NCI-H226 (cell line): Measurements from ENCODE around the gene TRIM61.
"Not testable (repeated sequence)": the region's sequence is repeated elsewhere in the genome, so short reads cannot be mapped to it uniquely, and the experiment has no call there.

Source experiments
- DNase-seq: peaks from one replicate; pipeline ENCODE4 v3.0.0-alpha.2; 2015

Gene TRIM61

DNA sequence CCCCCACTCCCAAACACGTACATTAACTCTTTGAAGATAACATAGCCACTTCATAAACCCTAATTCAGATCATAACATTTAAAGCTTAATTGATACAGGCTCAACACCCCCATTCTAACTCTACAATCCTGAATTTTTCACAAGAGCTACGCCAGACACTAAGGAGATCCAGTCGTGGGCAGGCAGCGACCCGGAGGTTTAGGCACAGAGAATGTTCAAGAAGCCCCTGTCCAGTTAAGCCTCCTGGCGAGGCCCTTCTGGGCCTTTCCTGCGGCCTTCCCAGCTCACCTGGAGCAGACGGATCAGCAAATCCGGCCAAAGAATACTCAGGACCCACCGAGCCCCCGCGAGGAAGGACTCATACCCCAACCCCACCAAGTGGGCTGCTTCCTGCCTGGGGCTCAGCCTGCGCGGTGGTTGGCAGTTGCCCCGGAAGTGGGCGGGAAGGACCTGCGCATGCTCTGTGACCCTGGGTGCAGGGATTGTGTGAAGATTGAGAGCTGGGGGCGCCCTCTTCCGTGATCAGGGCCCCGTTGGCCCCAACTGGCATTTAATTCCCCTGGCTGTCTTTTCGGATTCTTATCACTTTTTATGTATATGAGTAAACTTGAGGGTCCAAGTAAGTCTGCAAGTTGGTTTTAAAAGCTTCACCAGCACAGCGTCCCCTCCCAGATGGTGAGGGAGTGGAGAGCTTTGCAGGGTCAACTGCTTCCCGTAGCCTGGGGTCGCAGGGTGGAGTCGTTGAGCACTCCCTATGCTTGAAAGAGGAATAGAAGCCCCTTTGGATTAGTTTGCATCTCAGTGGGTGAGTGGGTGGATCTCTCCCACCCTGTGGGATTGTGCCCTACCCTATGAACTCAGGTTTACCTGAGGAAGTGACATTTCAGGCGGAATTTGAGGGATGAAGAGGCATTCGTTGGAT lies at the start of gene TRIM61:
Gene TRIM61 (minus strand): TSS at position 415 of the 922 bp plus-strand sequence. CDS start 7,655 bp downstream, outside the sequence.
- DNase-seq, result peak; percentile 71

DNA sequence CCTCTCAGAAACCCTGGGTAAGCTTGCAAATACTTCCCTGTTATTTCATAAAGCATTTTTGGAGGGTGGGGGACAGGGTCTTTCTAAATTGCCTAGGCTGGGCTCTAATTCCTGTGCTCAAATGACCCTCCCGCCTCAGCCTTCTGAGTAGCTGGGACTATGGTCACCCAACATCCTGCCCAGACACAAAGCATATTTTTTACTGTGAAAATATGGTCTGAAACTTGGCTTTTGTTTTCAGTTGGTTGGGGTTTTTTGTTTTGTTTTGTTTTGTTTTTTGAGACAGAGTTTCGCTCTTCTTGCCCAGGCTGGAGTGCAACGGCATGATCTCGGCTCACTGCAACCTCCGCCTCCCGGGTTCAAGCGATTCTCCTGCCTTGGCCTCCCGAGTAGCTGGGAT lies 48.3 kb upstream of the TRIM61 start:
- not testable (repeated sequence) for DNase-seq

DNA sequence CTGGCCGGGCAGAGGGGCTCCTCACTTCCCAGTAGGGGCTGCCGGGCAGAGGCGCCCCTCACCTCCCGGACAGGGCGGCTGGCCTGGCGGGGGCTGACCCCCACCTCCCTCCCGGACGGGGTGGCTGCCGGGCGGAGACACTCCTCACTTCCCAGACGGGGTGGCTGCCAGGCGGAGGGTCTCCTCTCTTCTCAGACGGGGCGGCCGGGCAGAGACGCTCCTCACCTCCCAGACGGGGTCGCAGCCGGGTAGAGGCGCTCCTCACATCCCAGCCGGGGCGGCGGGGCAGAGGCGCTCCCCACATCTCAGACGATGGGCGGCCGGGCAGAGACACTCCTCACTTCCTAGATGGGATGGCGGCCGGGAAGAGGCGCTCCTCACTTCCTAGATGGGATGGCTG lies 42.5 kb upstream of the TRIM61 start:
- DNase-seq, result not testable (repeated sequence)

DNA sequence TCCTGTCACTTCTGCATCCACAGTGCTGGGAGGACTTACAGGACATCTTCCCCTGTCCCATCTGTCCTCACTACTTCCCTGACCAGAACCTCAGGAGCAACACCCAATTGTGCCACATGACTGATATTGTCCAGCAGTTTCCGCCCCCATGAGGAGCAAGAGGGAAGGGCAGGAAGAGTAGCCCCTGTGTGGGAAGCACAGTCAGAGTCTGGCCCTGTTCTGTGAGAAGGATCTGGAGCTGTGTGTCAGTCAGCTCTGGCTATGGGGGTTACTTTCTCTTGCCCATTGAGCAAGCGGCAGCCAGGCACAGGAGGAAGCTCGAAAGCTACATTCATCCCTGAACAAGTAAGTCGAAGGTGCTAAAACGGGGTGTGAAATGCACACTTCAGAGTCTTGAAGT lies 39.5 kb upstream of the TRIM61 start:
- no peak for DNase-seq

GRCh38 chr4:165013691-165014090 lies 36.2 kb upstream of the TRIM61 start:
- DNase-seq, result no peak

DNA sequence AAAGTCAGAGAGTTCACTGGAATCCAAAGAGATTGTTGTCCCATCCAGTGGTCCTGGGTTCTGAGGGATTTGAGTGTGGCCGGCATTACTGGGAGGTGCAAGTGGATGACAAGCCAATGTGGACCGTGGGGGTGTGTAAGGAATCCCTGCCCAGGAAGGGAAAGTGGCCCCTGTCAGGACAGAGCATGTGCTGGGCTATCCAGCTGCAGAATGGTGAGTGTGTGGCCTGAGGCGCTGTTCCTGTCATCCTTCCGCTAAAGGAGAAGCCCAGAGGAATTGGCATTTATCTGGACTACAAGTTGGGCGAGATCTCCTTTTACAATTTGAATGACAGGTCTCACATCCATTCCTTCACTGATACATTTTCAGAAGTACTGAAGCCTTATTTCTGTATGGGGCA lies 33.9 kb upstream of the TRIM61 start:
- DNase-seq, result no peak

DNA sequence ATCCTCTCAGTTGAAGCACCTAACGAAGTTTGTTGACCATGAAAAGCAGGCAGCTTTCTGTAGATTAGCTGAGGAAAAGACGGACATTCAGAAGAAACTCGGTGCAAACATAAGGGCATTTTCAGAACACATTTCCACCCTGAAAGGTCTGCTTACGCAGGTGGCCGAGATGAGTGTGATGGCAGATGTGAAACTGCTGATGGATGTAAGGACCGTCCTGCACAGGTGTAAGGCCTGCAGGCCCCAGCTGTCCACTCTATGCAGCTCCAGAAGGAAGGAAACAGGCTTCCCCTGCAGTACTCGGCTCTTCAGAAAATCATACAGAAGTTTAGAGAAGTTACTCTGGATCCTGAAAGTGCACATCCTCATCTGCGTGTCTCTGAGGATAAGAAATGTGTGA lies 33.5 kb upstream of the TRIM61 start:
- DNase-seq, result no peak

DNA sequence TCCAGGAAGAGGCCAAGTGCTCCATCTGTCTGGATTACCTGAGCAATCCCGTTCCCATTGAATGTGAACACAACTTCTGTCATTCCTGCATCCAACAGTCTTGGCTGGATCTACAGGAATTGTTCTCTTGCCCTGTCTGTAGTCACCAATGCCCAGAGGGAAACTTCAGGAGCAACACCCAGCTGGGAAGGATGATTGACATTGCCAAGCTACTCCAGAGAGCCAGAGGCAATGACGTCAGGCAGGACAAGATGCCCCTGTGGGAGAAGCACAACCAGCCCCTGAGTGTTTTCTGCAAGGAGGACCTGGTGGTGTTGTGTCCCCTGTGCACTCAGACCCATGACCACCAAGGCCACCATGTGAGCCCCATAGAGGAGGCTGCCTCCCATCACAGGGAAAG lies 33.0 kb upstream of the TRIM61 start:
- DNase-seq, result no peak

GRCh38 chr4:165009493-165010227 lies 32.2 kb upstream of the TRIM61 start:
- no peak for DNase-seq

DNA sequence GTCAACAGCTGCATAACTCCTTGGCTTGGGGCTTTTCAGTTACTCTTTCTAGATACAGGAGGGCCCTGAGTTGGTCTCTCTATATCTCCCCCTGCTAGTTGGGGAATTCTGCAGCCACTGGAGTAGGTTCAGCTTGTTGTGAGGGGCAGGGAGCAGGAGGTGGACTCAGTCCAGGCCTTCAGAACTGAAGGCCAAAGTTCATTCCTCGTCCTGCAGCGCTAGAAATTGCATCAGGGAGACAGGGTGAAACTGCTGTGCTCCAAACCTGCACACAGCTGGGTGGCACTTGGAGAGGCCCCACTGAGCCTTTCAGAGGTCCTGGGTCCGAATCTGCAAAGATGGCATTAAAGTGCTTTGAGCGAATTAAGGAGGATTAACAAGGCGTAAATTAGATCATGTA lies 29.4 kb upstream of the TRIM61 start:
- no peak for DNase-seq

GRCh38 chr4:165006456-165006855 lies 29.0 kb upstream of the TRIM61 start:
- no peak for DNase-seq

DNA sequence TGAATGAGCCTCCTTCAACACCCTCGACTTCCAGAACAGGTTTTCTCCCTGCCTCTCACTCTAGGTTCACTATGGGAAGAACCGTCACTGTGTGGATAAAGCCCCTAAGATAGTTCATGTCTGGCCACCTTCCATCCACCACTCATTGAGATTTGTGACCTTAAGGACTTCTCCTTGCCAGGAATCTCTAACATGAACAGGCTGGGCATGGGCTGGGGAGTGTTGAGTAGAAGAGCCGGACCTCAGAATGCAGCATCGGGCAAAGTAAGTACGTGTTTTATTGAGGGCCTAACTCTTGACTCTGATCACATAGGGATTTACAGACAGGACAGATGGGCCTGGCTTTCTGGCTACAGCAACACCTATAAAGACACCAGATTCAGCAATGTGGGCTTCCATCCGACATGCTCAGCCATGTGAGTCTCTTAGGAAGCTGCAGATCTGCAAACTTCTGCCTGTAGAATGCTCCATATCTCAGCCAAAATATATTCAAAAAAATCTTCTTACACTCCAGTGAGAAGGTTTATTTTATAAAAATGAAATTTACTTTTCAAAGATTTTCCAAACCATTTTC lies 28.0 kb upstream of the TRIM61 start:
- no peak for DNase-seq

DNA sequence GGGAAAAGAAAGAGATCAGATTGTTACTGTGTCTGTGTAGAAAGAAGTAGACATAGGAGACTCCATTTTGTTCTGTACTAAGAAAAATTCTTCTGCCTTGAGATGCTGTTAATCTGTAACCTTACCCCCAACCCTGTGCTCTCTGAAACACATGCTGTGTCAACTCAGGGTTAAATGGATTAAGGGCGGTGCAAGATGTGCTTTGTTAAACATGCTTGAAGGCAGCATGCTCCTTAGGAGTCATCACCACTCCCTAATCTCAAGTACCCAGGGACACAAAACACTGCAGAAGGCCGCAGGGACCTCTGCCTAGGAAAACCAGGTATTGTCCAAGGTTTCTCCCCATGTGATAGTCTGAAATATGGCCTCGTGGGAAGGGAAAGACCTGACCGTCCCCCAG lies 24.5 kb upstream of the TRIM61 start:
- not testable (repeated sequence) for DNase-seq

GRCh38 chr4:164998526-164999080 lies 21.1 kb upstream of the TRIM61 start:
- DNase-seq, result not testable (repeated sequence)

DNA sequence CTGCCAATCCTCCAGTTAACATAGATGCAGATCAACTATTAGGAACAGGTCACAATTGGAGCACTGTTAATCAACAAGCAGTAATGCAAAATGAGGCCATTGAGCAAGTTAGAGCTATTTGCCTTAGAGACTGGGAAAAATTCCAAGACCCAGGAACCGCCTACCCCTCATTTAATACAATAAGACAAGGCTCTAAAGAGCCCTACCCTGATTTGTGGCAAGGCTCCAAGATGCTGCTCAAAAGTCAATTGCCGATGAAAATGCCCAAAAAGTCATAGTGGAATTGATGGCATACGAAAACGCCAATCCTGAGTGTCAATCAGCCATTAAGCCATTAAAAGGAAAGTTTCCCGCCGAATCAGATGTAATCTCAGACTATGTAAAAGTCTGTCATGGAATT lies 20.5 kb upstream of the TRIM61 start:
- DNase-seq, result no peak

DNA sequence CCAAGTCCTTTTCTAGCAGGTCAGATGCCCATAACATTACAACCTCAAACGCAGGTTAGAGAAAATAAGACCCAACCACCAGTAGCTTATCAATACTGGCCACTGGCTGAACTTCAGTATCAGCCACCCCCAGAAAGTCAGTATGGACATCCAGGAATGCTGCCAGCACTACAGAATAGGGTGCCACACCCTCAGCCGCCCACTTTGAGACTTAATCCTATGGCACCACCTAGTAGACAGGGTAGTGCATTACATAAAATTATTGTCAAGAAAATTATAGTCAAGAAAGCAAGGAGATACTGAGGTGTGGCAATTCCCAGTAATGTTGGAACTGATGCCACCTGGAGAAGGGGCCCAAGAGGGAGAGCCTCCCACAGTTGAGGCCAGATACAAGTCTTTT lies 19.9 kb upstream of the TRIM61 start:
- DNase-seq, result peak; percentile 19

DNA sequence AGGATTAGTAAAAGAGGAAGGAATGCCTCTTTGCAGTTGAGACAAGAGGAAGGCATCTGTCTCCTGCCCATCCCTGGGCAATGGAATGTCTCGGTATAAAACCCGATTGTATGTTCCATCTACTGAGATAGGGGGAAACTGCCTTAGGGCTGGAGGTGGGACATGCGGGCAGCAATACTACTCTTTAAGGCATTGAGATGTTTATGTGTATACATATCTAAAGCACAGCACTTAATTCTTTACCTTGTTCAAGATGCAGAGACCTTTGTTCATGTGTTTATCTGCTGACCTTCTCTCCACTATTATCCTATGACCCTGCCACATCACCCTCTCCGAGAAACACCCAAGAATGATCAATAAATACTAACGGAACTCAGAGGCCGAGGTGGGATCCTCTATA lies 18.7 kb upstream of the TRIM61 start:
- DNase-seq, result not testable (repeated sequence)

DNA sequence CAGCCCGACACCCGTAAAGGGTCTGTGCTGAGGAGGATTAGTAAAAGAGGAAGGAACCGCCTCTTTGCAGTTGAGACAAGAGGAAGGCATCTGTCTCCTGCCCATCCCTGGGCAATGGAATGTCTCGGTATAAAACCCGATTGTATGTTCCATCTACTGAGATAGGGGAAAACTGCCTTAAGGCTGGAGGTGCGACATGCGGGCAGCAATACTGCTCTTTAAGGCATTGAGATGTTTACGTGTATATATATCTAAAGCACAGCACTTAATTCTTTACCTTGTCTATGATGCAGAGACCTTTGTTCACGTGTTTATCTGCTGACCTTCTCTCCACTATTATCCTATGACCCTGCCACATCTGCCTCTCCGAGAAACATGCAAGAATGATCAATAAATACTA lies 13.3 kb upstream of the TRIM61 start:
- not testable (repeated sequence) for DNase-seq

- DNase-seq, result no peak
These were observed 12.0 kb upstream of the TRIM61 start for GRCh38 chr4:164989471-164989870.

DNA sequence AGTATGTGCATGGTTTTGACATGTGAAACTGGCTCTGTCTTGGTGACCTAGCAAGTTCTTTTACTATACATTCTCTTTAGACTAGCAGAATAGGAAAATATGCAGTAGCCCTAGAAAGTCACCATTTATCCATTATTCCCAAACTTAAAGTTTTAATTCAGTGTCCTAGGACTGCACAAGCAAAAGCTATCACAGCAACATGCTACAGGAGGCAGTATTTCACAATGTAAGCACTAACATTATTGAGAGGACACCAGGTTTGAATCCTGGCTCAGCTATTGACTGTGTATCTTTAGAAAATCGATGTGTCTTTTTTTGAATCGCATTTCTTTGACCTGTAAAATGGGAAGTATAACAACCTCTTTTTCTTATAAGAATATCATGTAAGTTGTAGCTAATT lies 5.5 kb downstream of the TRIM61 start:
- not testable (repeated sequence) for DNase-seq

DNA sequence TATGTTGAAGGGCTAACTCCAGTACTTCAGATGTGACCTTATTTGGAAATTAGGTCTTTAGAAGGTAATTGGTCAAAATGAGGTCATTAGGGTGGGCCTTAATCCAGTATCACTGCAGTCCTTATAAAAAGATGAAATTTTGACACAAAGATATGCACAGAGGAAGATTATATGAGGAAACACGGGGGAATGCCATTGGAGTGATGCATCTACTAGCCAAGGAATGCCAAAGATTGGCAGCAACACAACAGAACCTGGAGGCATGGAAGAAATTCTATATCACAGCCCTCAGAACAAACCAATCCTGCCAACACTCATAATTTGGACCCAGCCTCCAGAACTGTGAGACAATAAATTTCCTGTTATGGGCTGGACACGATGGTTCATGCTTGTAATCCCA lies 17.6 kb downstream of the TRIM61 start:
- DNase-seq, result peak; percentile 96

DNA sequence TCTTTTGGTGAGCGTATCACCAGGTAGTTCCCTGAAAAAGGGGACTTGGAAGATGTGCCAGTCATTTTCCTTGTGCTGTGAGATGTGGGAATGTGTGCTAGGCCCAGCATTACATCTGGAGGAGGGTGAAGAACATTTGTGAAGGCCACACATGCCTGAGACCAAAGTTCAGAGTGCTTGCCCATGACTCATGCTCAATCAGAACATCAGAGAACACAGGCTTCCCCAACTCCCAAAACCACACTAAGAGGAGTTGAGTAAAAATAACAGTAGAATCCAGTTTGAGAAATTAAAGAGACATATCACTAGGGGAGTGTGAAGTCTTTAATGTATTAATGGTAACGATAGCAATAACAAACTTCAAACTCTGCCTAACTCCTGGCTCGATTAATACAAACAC lies 18.0 kb downstream of the TRIM61 start:
- peak; percentile 84 for DNase-seq
